Measurements from ENCODE around the gene DNM3. TPM values are rescaled to one million over a fixed set of nuclear protein-coding genes. Genes with fewer than 3 reads are reported as not detected.

Gene DNM3
- total and polyA plus RNA-seq, 2 of the 8 experiments (the other 6 are each of a cell fraction or from before 2014, with no cell fraction given): 2.0 to 8.5 TPM

- 89% methylated on average over 5 of the region's 5 CpGs; no CpG with 5 or more reads in 1 of the 2 experiments for WGBS, 2 experiments (ENCODE audit: extremely low coverage in 1 of 2, insufficient coverage in 1 of 2, insufficient read length in 1 of 2, insufficient replicate concordance in 2 of 2, low coverage in 1 of 2, low lambda C conversion rate in 2 of 2, missing lambda C conversion rate in 1 of 2)
- H2BK5ac ChIP-seq (ENCODE audit: low read depth, low read length): no peak overlapping the region
- no peaks in the 10 kb centered on the region for H3K79me2 ChIP-seq (ENCODE audit: control insufficient read depth in 1 of 2, insufficient read depth in 2 of 2, low read length in 2 of 2)
- FAIRE-seq (no peak), DNase-seq (ENCODE audit: low read depth in 1 of 2, low spot score in 2 of 2) (no peak)
- H4K91ac ChIP-seq (replicated peaks; ENCODE audit: insufficient read length, low read length): no peak overlapping the region
- no peak overlapping the region for H2AK5ac ChIP-seq (ENCODE audit: low read depth, low read length)
- TF ChIP-seq RBBP5 (IDR thresholded peaks at IDR 0.05; ENCODE audit: borderline replicate concordance, low read depth, low read length) (no peak), ASH2L (IDR thresholded peaks at IDR 0.05; ENCODE audit: low read length) (no peak), SRF (IDR thresholded peaks at IDR 0.05; ENCODE audit: low read depth, low read length) (no peak), GTF2F1 (IDR thresholded peaks at IDR 0.05; ENCODE audit: borderline replicate concordance, low read depth, low read length) (no peak)
- no peak overlapping the region for H4K8ac ChIP-seq (ENCODE audit: extremely low read depth, insufficient read depth, low read length)
- no peak overlapping the region for H3K4ac ChIP-seq (replicated peaks; ENCODE audit: insufficient read length, low read depth, low read length)
- no peak overlapping the region for H3K14ac ChIP-seq (ENCODE audit: insufficient read length)
- no peaks in the 10 kb centered on the region for H3K36me3 ChIP-seq (ENCODE audit: control insufficient read depth in 2 of 4, insufficient read depth in 4 of 4, low read length in 3 of 4)
- H3K9me3 ChIP-seq (ENCODE audit: insufficient read depth in 2 of 2, low read depth in 1 of 2, low read length in 1 of 2): no peaks in the 10 kb centered on the region
- no peak overlapping the region for H4K5ac ChIP-seq (ENCODE audit: insufficient read length, low read depth, low read length)
- H3K4me3 ChIP-seq (ENCODE audit: extremely low read depth in 1 of 4, insufficient read depth in 2 of 4, low read depth in 3 of 4, low read length in 4 of 4): no peak overlapping the region
- ChIA-PET POLR2A (ENCODE audit: partially characterized antibody) (no interaction called here), CTCF (ENCODE audit: partially characterized antibody) (interaction anchor here (1.1 to 2.0 kb wide), 3 partner anchors 9 to 33 kb away, joined by 3 to 6 read pairs (median 3); no protein-coding TSS in a partner anchor)
- H3K56ac ChIP-seq (replicated peaks; ENCODE audit: insufficient read length, low read depth, low read length): no peak overlapping the region
- H2BK15ac ChIP-seq (ENCODE audit: low read length): no peak overlapping the region
- no peak overlapping the region for H2AFZ ChIP-seq (ENCODE audit: low read length)
- H3K9ac ChIP-seq (replicated peaks in 1 of 4; ENCODE audit: extremely low read depth in 1 of 4, low read depth in 3 of 4, low read length in 3 of 4): no peak overlapping the region
- no peaks in the 10 kb centered on the region for H3K27me3 ChIP-seq (replicated peaks in 1 of 4; ENCODE audit: control insufficient read depth in 3 of 4, extremely low read depth in 1 of 4, insufficient read depth in 3 of 4, low read length in 3 of 4)
- no peak overlapping the region for H3K27ac ChIP-seq (ENCODE audit: low read depth, low read length)
- H2BK120ac ChIP-seq (replicated peaks; ENCODE audit: low read depth, low read length): no peak overlapping the region
- H4K20me1 ChIP-seq (replicated peaks in 1 of 2; ENCODE audit: control insufficient read depth in 1 of 2, insufficient read depth in 2 of 2, low read length in 2 of 2): no peaks in the 10 kb centered on the region
- H3K23ac ChIP-seq (ENCODE audit: insufficient read length): no peak overlapping the region
- peaks cover 3 to 12% (median 7%) of the 10 kb centered on the region in 4 experiments for H3K4me1 ChIP-seq (replicated peaks in 1 of 4; ENCODE audit: control insufficient read depth in 3 of 4, insufficient read depth in 4 of 4, low read length in 3 of 4)
- H2BK12ac ChIP-seq (ENCODE audit: low read depth, low read length): no peak overlapping the region
- H3K79me1 ChIP-seq (ENCODE audit: low read depth, low read length): no peaks in the 10 kb centered on the region
- H3K18ac ChIP-seq (ENCODE audit: extremely low read depth, low read length): no peak overlapping the region
- no peaks in the 10 kb centered on the region for H3K23me2 ChIP-seq (ENCODE audit: low read depth, low read length)
- no peak overlapping the region for H2BK20ac ChIP-seq (ENCODE audit: low read length)
- no peak overlapping the region for H3K4me2 ChIP-seq (ENCODE audit: insufficient read depth in 1 of 2, low read depth in 2 of 2, low read length in 2 of 2)
Observed at GRCh38 chr1:172393354-172393753, 552.1 kb downstream of the DNM3 start.

Measured in H1 (cell line).